Trophoblast cell (in vitro differentiated cells and primary cell): Measurements from ENCODE around the gene MKS1.

ENCODE experiments used
- DNase-seq, 2 donors: peaks; one replicate each; pipeline ENCODE4 v3.0.0-alpha.2; 2016
- H2AFZ ChIP-seq: 2 replicates; pipeline ENCODE4 v1.6.1; 2013; ENCODE audit warnings: low read length, moderate library complexity, mild to moderate bottlenecking; ENCODE audit not compliant: insufficient read depth, poor library complexity
- H2AK5ac ChIP-seq: 2 replicates; pipeline ENCODE4 v1.6.1; 2013; ENCODE audit warnings: mild to moderate bottlenecking, low read length
- H2BK120ac ChIP-seq: 2 replicates; pipeline ENCODE4 v1.6.1; 2013; ENCODE audit warnings: low read length, mild to moderate bottlenecking, moderate library complexity; ENCODE audit not compliant: insufficient read depth, poor library complexity
- H2BK12ac ChIP-seq: 2 replicates; pipeline ENCODE4 v1.6.1; 2013; ENCODE audit warnings: mild to moderate bottlenecking, low read length, moderate library complexity
- H2BK5ac ChIP-seq: 2 replicates; pipeline ENCODE4 v1.6.1; 2013; ENCODE audit warnings: low read length, low read depth, moderate library complexity, mild to moderate bottlenecking; ENCODE audit not compliant: poor library complexity
- H3K14ac ChIP-seq: 2 replicates; pipeline ENCODE4 v1.6.1; 2013; ENCODE audit warnings: mild to moderate bottlenecking, low read length
- H3K18ac ChIP-seq: 2 replicates; pipeline ENCODE4 v1.6.1; 2013; ENCODE audit warnings: mild to moderate bottlenecking, low read length
- H3K23ac ChIP-seq: 2 replicates; pipeline ENCODE4 v1.6.1; 2013; ENCODE audit warnings: low read length
- H3K27ac ChIP-seq: 2 replicates; pipeline ENCODE4 v1.5.1; 2013; ENCODE audit warnings: low read depth, mild to moderate bottlenecking, inconsistent platforms, low read length, moderate library complexity
- H3K27me3 ChIP-seq: 2 replicates; pipeline ENCODE4 v1.6.1; 2013; ENCODE audit warnings: inconsistent platforms, mild to moderate bottlenecking, low read length, moderate library complexity; ENCODE audit not compliant: insufficient read depth
- H3K36me3 ChIP-seq, 2 experiments: 1 replicate in 1 of 2; 2 replicates in 1 of 2; pipeline ENCODE4 v1.6.1; 2013; ENCODE audit warnings: low read length in 2 of 2, mild to moderate bottlenecking in 2 of 2, moderate library complexity in 1 of 2; ENCODE audit not compliant: insufficient read depth in 2 of 2, control insufficient read depth in 1 of 2
- H3K4ac ChIP-seq: 2 replicates; pipeline ENCODE4 v1.6.1; 2013; ENCODE audit warnings: low read depth, mild to moderate bottlenecking, low read length, moderate library complexity
- H3K4me1 ChIP-seq, 2 experiments: 1 replicate in 1 of 2; 2 replicates in 1 of 2; pipeline ENCODE4 v1.6.1; 2013; ENCODE audit warnings: low read length in 2 of 2, mild to moderate bottlenecking in 2 of 2, moderate library complexity in 1 of 2; ENCODE audit not compliant: insufficient read depth in 2 of 2, control insufficient read depth in 1 of 2
- H3K4me2 ChIP-seq: 2 replicates; pipeline ENCODE4 v1.6.1; 2013; ENCODE audit warnings: inconsistent platforms, mild to moderate bottlenecking, low read length, moderate library complexity
- H3K4me3 ChIP-seq: 2 replicates; pipeline ENCODE4 v1.5.1; 2013; ENCODE audit warnings: mild to moderate bottlenecking, low read depth, low read length, inconsistent platforms
- H3K79me1 ChIP-seq: one replicate; pipeline ENCODE4 v1.6.1; 2013; ENCODE audit warnings: low read length
- H3K79me2 ChIP-seq: 2 replicates; pipeline ENCODE4 v1.6.1; 2013; ENCODE audit warnings: low read length, mild to moderate bottlenecking; ENCODE audit not compliant: control insufficient read depth, insufficient read depth, poor library complexity
- H3K9ac ChIP-seq: 2 replicates; pipeline ENCODE4 v1.6.1; 2013; ENCODE audit warnings: mild to moderate bottlenecking, low read length
- H3K9me3 ChIP-seq: 2 replicates; pipeline ENCODE4 v1.6.1; 2013; ENCODE audit warnings: low read depth, mild to moderate bottlenecking, control low read depth, inconsistent platforms, low read length; ENCODE audit not compliant: insufficient read depth
- H4K12ac ChIP-seq: 2 replicates; pipeline ENCODE4 v1.6.1; 2013; ENCODE audit warnings: low read depth, mild to moderate bottlenecking, low read length, moderate library complexity
- H4K8ac ChIP-seq: 2 replicates; pipeline ENCODE4 v1.6.1; 2013; ENCODE audit warnings: low read depth, mild to moderate bottlenecking, low read length, moderate library complexity
- H4K91ac ChIP-seq: one replicate; pipeline ENCODE4 v1.6.1; 2013; ENCODE audit warnings: low read depth, mild to moderate bottlenecking, low read length, moderate library complexity
- WGBS: extraction: QIAGEN DNeasy Blood & Tissue Kit; methylation state at CpG from one replicate; pipeline ENCODE4 v1.1.7; 2013; ENCODE audit warnings: missing lambda C conversion rate; ENCODE audit not compliant: insufficient read length, insufficient coverage; ENCODE audit errors: extremely low coverage; 5-methylcytosine and 5-hydroxymethylcytosine counted together

Gene MKS1

GRCh38 chr17:58224315-58224714 lies 5.3 kb upstream of the MKS1 start:
- Histone ChIP-seq H3K27me3 (no peaks in the 10 kb centered on the region), H3K14ac (no peak overlapping the region), H3K36me3 (no peaks in the 10 kb centered on the region), H2BK5ac (no peak overlapping the region), H3K4me1 (no peaks in the 10 kb centered on the region), H4K8ac (no peak overlapping the region), H3K79me2 (no peaks in the 10 kb centered on the region), H3K23ac (no peak overlapping the region), H3K9ac (no peak overlapping the region), H3K18ac (no peak overlapping the region), H2BK120ac (no peak overlapping the region), H3K9me3 (no peaks in the 10 kb centered on the region), H4K91ac (no peak overlapping the region), H3K4me2 (no peak overlapping the region), H3K27ac (no peak overlapping the region), H3K79me1 (no peaks in the 10 kb centered on the region), H4K12ac (no peak overlapping the region), H2AFZ (no peak overlapping the region), H2BK12ac (no peak overlapping the region), H2AK5ac (no peak overlapping the region), H3K4me3 (no peak overlapping the region), H3K4ac (no peak overlapping the region)
- DNase-seq: no peak
- WGBS: 100% methylated on average over 1 of the region's 1 CpG

GRCh38 chr17:58219789-58220183 lies 731 bp upstream of the MKS1 start:
- H3K4me3 ChIP-seq: no peak overlapping the region
- peaks cover 2% of the 10 kb centered on the region for H3K79me2 ChIP-seq
- H4K12ac ChIP-seq: no peak overlapping the region
- H2BK120ac ChIP-seq: no peak overlapping the region
- H3K4me1 ChIP-seq: peaks cover 2 to 3% of the 10 kb centered on the region in 2 experiments
- no peak overlapping the region for H2AK5ac ChIP-seq
- H3K79me1 ChIP-seq: peaks cover 2% of the 10 kb centered on the region
- no peak overlapping the region for H2BK5ac ChIP-seq
- no peak overlapping the region for H3K9ac ChIP-seq
- no peaks in the 10 kb centered on the region for H3K36me3 ChIP-seq
- no peak overlapping the region for H3K4me2 ChIP-seq
- H3K14ac ChIP-seq: no peak overlapping the region
- no peak overlapping the region for H4K91ac ChIP-seq
- H4K8ac ChIP-seq: peak overlapping the region; percentile 0
- H2BK12ac ChIP-seq: no peak overlapping the region
- H2AFZ ChIP-seq: no peak overlapping the region
- DNase-seq: peak in 1 of 2 donors; percentile 1
- no CpG with 5 or more reads among the region's 7 CpGs for WGBS
- H3K27me3 ChIP-seq: no peaks in the 10 kb centered on the region
- H3K9me3 ChIP-seq: no peaks in the 10 kb centered on the region
- no peak overlapping the region for H3K23ac ChIP-seq
- H3K18ac ChIP-seq: no peak overlapping the region
- H3K27ac ChIP-seq: no peak overlapping the region
- H3K4ac ChIP-seq: no peak overlapping the region

GRCh38 chr17:58217766-58218165 lies 1.3 kb downstream of the MKS1 start:
- no peak for DNase-seq
- H3K9me3 ChIP-seq: no peaks in the 10 kb centered on the region
- H3K9ac ChIP-seq: no peak overlapping the region
- no peak overlapping the region for H4K91ac ChIP-seq
- H2BK120ac ChIP-seq: no peak overlapping the region
- peaks cover 1 to 2% of the 10 kb centered on the region in 2 experiments for H3K36me3 ChIP-seq
- WGBS: no CpG with 5 or more reads among the region's 3 CpGs
- H3K4ac ChIP-seq: no peak overlapping the region
- H3K27ac ChIP-seq: no peak overlapping the region
- H2AFZ ChIP-seq: no peak overlapping the region
- no peak overlapping the region for H2BK12ac ChIP-seq
- peaks cover 2 to 3% of the 10 kb centered on the region in 2 experiments for H3K4me1 ChIP-seq
- no peak overlapping the region for H4K8ac ChIP-seq
- peaks cover 2% of the 10 kb centered on the region for H3K79me2 ChIP-seq
- H3K4me2 ChIP-seq: no peak overlapping the region
- H2AK5ac ChIP-seq: no peak overlapping the region
- no peaks in the 10 kb centered on the region for H3K27me3 ChIP-seq
- no peak overlapping the region for H3K14ac ChIP-seq
- H2BK5ac ChIP-seq: no peak overlapping the region
- no peak overlapping the region for H3K4me3 ChIP-seq
- peaks cover 2% of the 10 kb centered on the region for H3K79me1 ChIP-seq
- H3K23ac ChIP-seq: no peak overlapping the region
- H4K12ac ChIP-seq: no peak overlapping the region
- no peak overlapping the region for H3K18ac ChIP-seq

- H3K4me2 ChIP-seq: no peak overlapping the region
- H3K79me2 ChIP-seq: peaks cover 2% of the 10 kb centered on the region
Observed at GRCh38 chr17:58215685-58216084, 3.4 kb downstream of the MKS1 start.

More at GRCh38 chr17:58215685-58216084, 3.4 kb downstream of the MKS1 start:
- no peak overlapping the region for H3K4me3 ChIP-seq
- no peak overlapping the region for H3K18ac ChIP-seq
- H4K12ac ChIP-seq: no peak overlapping the region
- no peak overlapping the region for H3K9ac ChIP-seq
- H2BK5ac ChIP-seq: no peak overlapping the region
- no peak overlapping the region for H2BK120ac ChIP-seq
- peaks cover 2 to 3% of the 10 kb centered on the region in 2 experiments for H3K4me1 ChIP-seq
- no peak overlapping the region for H2AFZ ChIP-seq
- no peak for DNase-seq
- no peak overlapping the region for H3K23ac ChIP-seq
- H4K91ac ChIP-seq: no peak overlapping the region
- no peaks in the 10 kb centered on the region for H3K9me3 ChIP-seq
- no peaks in the 10 kb centered on the region for H3K27me3 ChIP-seq
- H3K4ac ChIP-seq: no peak overlapping the region
- H4K8ac ChIP-seq: no peak overlapping the region
- H3K36me3 ChIP-seq: peaks cover 3 to 7% of the 10 kb centered on the region in 2 experiments
- H2BK12ac ChIP-seq: no peak overlapping the region
- no peak overlapping the region for H3K14ac ChIP-seq
- H3K79me1 ChIP-seq: peaks cover 2% of the 10 kb centered on the region
- no peak overlapping the region for H2AK5ac ChIP-seq
- no peak overlapping the region for H3K27ac ChIP-seq
